Skeletal muscle satellite cell (primary cell): ENCODE results near the gene CENPT. TPM values are rescaled to one million over a fixed set of nuclear protein-coding genes. Genes with fewer than 3 reads are reported as not detected.

Experiments
- H3K27me3 ChIP-seq: 2 replicates; pipeline ENCODE4 v1.7.0; 2013; ENCODE audit warnings: low read length; ENCODE audit not compliant: control insufficient read depth, insufficient read depth
- H3K36me3 ChIP-seq: 2 replicates; pipeline ENCODE4 v1.7.0; 2013; ENCODE audit warnings: mild to moderate bottlenecking, control low read depth, low read length; ENCODE audit not compliant: insufficient read depth
- H3K4me1 ChIP-seq: 2 replicates; pipeline ENCODE4 v1.7.0; 2013; ENCODE audit warnings: low read length; ENCODE audit not compliant: control insufficient read depth, insufficient read depth
- H3K4me2 ChIP-seq: 2 replicates; pipeline ENCODE4 v1.7.0; 2013; ENCODE audit warnings: mild to moderate bottlenecking, low read length
- H3K4me3 ChIP-seq: 2 replicates; pipeline ENCODE4 v1.7.0; 2013; ENCODE audit warnings: low read length
- H3K9ac ChIP-seq: 2 replicates; pipeline ENCODE4 v1.7.0; 2013; ENCODE audit warnings: mild to moderate bottlenecking, low read depth, low read length, moderate library complexity
- H3K9me3 ChIP-seq: replicated peaks from 2 replicates; pipeline ENCODE4 v1.7.0; 2013; ENCODE audit warnings: mild to moderate bottlenecking, control low read depth, low read length
- total RNA-seq: library from RNA; depleted of rRNA; stranded (reverse); fragments of >200 nt; gene quantifications from 2 replicates; pipeline ENCODE4 v1.2.3, GENCODE V29; 2012; rRNA removed

The CENPT gene
- 29.9 and 45.7 TPM in 2 replicates for total RNA-seq

- Histone ChIP-seq H3K9me3 (no peaks in the 10 kb centered on the region), H3K36me3 (peaks cover 8% of the 10 kb centered on the region), H3K9ac (peak within 1 kb of the TSS; percentile 99), H3K4me1 (peaks cover 44% of the 10 kb centered on the region), H3K4me3 (peak within 1 kb of the TSS; percentile 88), H3K27me3 (no peaks in the 10 kb centered on the region), H3K4me2 (peak within 1 kb of the TSS; percentile 93)
Observed at GRCh38 chr16:67847064-67847861, at the start of gene CENPT. TSS of gene CENPT (minus strand) at chr16:67847693. CDS start at chr16:67833859, 13,834 bp downstream.

- Histone ChIP-seq H3K9ac (no peak overlapping the region), H3K4me2 (no peak overlapping the region), H3K27me3 (no peaks in the 10 kb centered on the region)
Observed at GRCh38 chr16:67897231-67897630, 49.7 kb upstream of the CENPT start.

GRCh38 chr16:67893743-67894399 is 46.4 kb upstream of the CENPT start:
- Histone ChIP-seq H3K9me3 (no peaks in the 10 kb centered on the region), H3K27me3 (no peaks in the 10 kb centered on the region), H3K9ac (peak overlapping the region; percentile 99), H3K4me2 (peak overlapping the region; percentile 81), H3K4me3 (peak overlapping the region; percentile 96), H3K36me3 (no peaks in the 10 kb centered on the region), H3K4me1 (peaks cover 12% of the 10 kb centered on the region)

More at GRCh38 chr16:67897231-67897630, 49.7 kb upstream of the CENPT start:
- H3K36me3 ChIP-seq: no peaks in the 10 kb centered on the region
- H3K9me3 ChIP-seq: no peaks in the 10 kb centered on the region
- H3K4me1 ChIP-seq: peaks cover 12% of the 10 kb centered on the region
- no peak overlapping the region for H3K4me3 ChIP-seq

- H3K4me3 ChIP-seq: peak within 1 kb of the TSS; percentile 96
- no peaks in the 10 kb centered on the region for H3K36me3 ChIP-seq
- H3K9ac ChIP-seq: peak within 1 kb of the TSS; percentile 99
- H3K27me3 ChIP-seq: no peaks in the 10 kb centered on the region
- no peaks in the 10 kb centered on the region for H3K9me3 ChIP-seq
- peak within 1 kb of the TSS; percentile 81 for H3K4me2 ChIP-seq
- peaks cover 12% of the 10 kb centered on the region for H3K4me1 ChIP-seq
Observed at GRCh38 chr16:67892899-67893742, 45.6 kb upstream of the CENPT start, which contains the start of gene PSKH1. TSS of gene PSKH1 (plus strand) at chr16:67893254. CDS start at chr16:67908750, 15,496 bp downstream.

- Histone ChIP-seq H3K9me3 (no peaks in the 10 kb centered on the region), H3K36me3 (no peaks in the 10 kb centered on the region), H3K4me2 (peak overlapping the region; percentile 81), H3K27me3 (no peaks in the 10 kb centered on the region), H3K4me1 (peaks cover 12% of the 10 kb centered on the region), H3K4me3 (peak overlapping the region; percentile 61), H3K9ac (peak overlapping the region; percentile 66)
Observed at GRCh38 chr16:67892375-67892774, 44.9 kb upstream of the CENPT start.

GRCh38 chr16:67888331-67888730 is 40.8 kb upstream of the CENPT start:
- Histone ChIP-seq H3K4me1 (peaks cover 12% of the 10 kb centered on the region), H3K4me3 (no peak overlapping the region), H3K27me3 (no peaks in the 10 kb centered on the region), H3K4me2 (no peak overlapping the region), H3K36me3 (peaks cover 27% of the 10 kb centered on the region), H3K9me3 (no peaks in the 10 kb centered on the region), H3K9ac (no peak overlapping the region)

GRCh38 chr16:67886387-67886786 is 38.9 kb upstream of the CENPT start:
- Histone ChIP-seq H3K27me3 (no peaks in the 10 kb centered on the region), H3K4me1 (peaks cover 18% of the 10 kb centered on the region), H3K9me3 (no peaks in the 10 kb centered on the region), H3K9ac (no peak overlapping the region), H3K4me3 (no peak overlapping the region), H3K4me2 (no peak overlapping the region), H3K36me3 (peaks cover 47% of the 10 kb centered on the region)

GRCh38 chr16:67885976-67886375 is 38.5 kb upstream of the CENPT start:
- H3K9me3 ChIP-seq: no peaks in the 10 kb centered on the region
- H3K4me1 ChIP-seq: peaks cover 18% of the 10 kb centered on the region
- no peak overlapping the region for H3K9ac ChIP-seq
- no peaks in the 10 kb centered on the region for H3K27me3 ChIP-seq
- H3K4me2 ChIP-seq: no peak overlapping the region
- no peak overlapping the region for H3K4me3 ChIP-seq
- peaks cover 51% of the 10 kb centered on the region for H3K36me3 ChIP-seq

GRCh38 chr16:67885545-67885944 is 38.1 kb upstream of the CENPT start:
- Histone ChIP-seq H3K4me1 (peaks cover 18% of the 10 kb centered on the region), H3K4me2 (no peak overlapping the region), H3K4me3 (no peak overlapping the region), H3K27me3 (no peaks in the 10 kb centered on the region), H3K36me3 (peaks cover 55% of the 10 kb centered on the region), H3K9ac (no peak overlapping the region), H3K9me3 (no peaks in the 10 kb centered on the region)

GRCh38 chr16:67884684-67885083 is 37.2 kb upstream of the CENPT start, which contains the start of gene NRN1L:
TSS of gene NRN1L (plus strand) at chr16:67884885. CDS start at chr16:67884904, 19 bp downstream.
- Histone ChIP-seq H3K9me3 (no peaks in the 10 kb centered on the region), H3K4me3 (no peak within 1 kb of the TSS), H3K9ac (no peak within 1 kb of the TSS), H3K4me2 (peak within 1 kb of the TSS; percentile 51), H3K36me3 (peaks cover 64% of the 10 kb centered on the region), H3K27me3 (no peaks in the 10 kb centered on the region), H3K4me1 (peaks cover 18% of the 10 kb centered on the region)

GRCh38 chr16:67883872-67884261 is 36.4 kb upstream of the CENPT start:
- H3K27me3 ChIP-seq: no peaks in the 10 kb centered on the region
- H3K4me1 ChIP-seq: peaks cover 18% of the 10 kb centered on the region
- H3K9ac ChIP-seq: no peak overlapping the region
- peaks cover 72% of the 10 kb centered on the region for H3K36me3 ChIP-seq
- H3K4me2 ChIP-seq: no peak overlapping the region
- H3K9me3 ChIP-seq: no peaks in the 10 kb centered on the region
- no peak overlapping the region for H3K4me3 ChIP-seq
